Neural cell (in vitro differentiated cells): Measurements from ENCODE around the gene PLXNA2. TPM values are rescaled to one million over a fixed set of nuclear protein-coding genes. Genes with fewer than 3 reads are reported as not detected.
A peak's percentile ranks its signal among the peaks of the same experiment; 100 is the strongest.

Source experiments
- H2AFZ ChIP-seq: fragments of 200-600, 300-800 bp; sonication (generic), shearing (Covaris generic); 2 replicates; pipeline ENCODE4 v1.6.0; 2014; ENCODE audit warnings: low read depth, mild to moderate bottlenecking, antibody characterized with exemption, low read length, moderate library complexity
- H3F3A ChIP-seq: fragments of 200-600 bp; shearing (Covaris generic); 2 replicates; pipeline ENCODE4 v1.6.1; 2016; ENCODE audit warnings: mild to moderate bottlenecking, moderate library complexity, mixed read lengths, antibody characterized with exemption, low read length; ENCODE audit not compliant: insufficient read depth, poor library complexity, severe bottlenecking
- H3K27ac ChIP-seq: fragments of 200-600, 300-800 bp; sonication (generic), shearing (Covaris generic); 2 replicates; pipeline ENCODE4 v1.5.1; 2014; ENCODE audit warnings: mild to moderate bottlenecking, low read length, moderate library complexity
- H3K27me3 ChIP-seq: fragments of 300-800, 200-600 bp; sonication (generic), shearing (Covaris generic); 2 replicates; pipeline ENCODE4 v1.6.0; 2014; ENCODE audit warnings: mild to moderate bottlenecking, low read depth, low read length, moderate library complexity; ENCODE audit not compliant: insufficient read depth
- H3K36me3 ChIP-seq: fragments of 300-800, 200-600 bp; sonication (generic), shearing (Covaris generic); 2 replicates; pipeline ENCODE4 v1.5.1; 2014; ENCODE audit warnings: mild to moderate bottlenecking, antibody characterized with exemption, low read length, moderate library complexity; ENCODE audit not compliant: insufficient read depth
- H3K4me2 ChIP-seq: fragments of 300-800, 200-600 bp; sonication (generic), shearing (Covaris generic); 2 replicates; pipeline ENCODE4 v1.6.0; 2014; ENCODE audit warnings: mild to moderate bottlenecking, low read length
- H3K4me3 ChIP-seq: fragments of 300-800, 200-600 bp; sonication (generic), shearing (Covaris generic); 2 replicates; pipeline ENCODE4 v1.5.1; 2014; ENCODE audit warnings: mild to moderate bottlenecking, low read length, moderate library complexity
- H3K79me2 ChIP-seq: fragments of 200-600 bp; shearing (Covaris generic); replicated peaks from 2 replicates; pipeline ENCODE4 v1.6.0; 2014; ENCODE audit warnings: mild to moderate bottlenecking, low read length, moderate library complexity; ENCODE audit not compliant: insufficient read depth
- H3K9ac ChIP-seq: fragments of 300-800, 200-600 bp; sonication (generic), shearing (Covaris generic); 2 replicates; pipeline ENCODE4 v1.6.1; 2016; ENCODE audit warnings: mild to moderate bottlenecking, low read length, mixed read lengths
- H3K9me2 ChIP-seq: fragments of 200-600 bp; shearing (Covaris generic); 2 replicates; pipeline ENCODE4 v1.6.1; 2016; ENCODE audit warnings: mild to moderate bottlenecking, low read length, mixed read lengths; ENCODE audit not compliant: insufficient read depth
- H3K9me3 ChIP-seq: fragments of 200-600, 300-800 bp; sonication (generic), shearing (Covaris generic); 2 replicates; pipeline ENCODE4 v1.6.1; 2016; ENCODE audit warnings: mild to moderate bottlenecking, mixed run types, low read length, moderate library complexity, mixed read lengths
- H4K20me1 ChIP-seq: fragments of 200-600 bp; shearing (Covaris generic); 2 replicates; pipeline ENCODE4 v1.6.1; 2016; ENCODE audit warnings: mild to moderate bottlenecking, mixed run types; ENCODE audit not compliant: insufficient read depth
- CTCF ChIP-seq: fragments of 450-650 bp; IDR thresholded peaks from 2 replicates; pipeline ENCODE4 v1.5.1; 2014; ENCODE audit warnings: antibody characterized with exemption, mild to moderate bottlenecking, moderate library complexity; ENCODE audit not compliant: poor library complexity, severe bottlenecking
- EP300 ChIP-seq: fragments of 450-650 bp; conservative IDR thresholded peaks from 2 replicates; pipeline ENCODE4 v1.6.1; 2014; ENCODE audit warnings: antibody characterized with exemption, mild to moderate bottlenecking, moderate library complexity; ENCODE audit not compliant: poor library complexity, severe bottlenecking
- EZH2 ChIP-seq: fragments of 200-600, 300-800 bp; shearing (Covaris generic), sonication (generic); IDR thresholded peaks from 2 replicates; pipeline ENCODE4 v1.6.1; 2014; ENCODE audit warnings: antibody characterized with exemption, low read length, borderline replicate concordance, mild to moderate bottlenecking; ENCODE audit not compliant: insufficient read depth, poor library complexity, severe bottlenecking
- MXI1 ChIP-seq: fragments of 450-650 bp; conservative IDR thresholded peaks from 2 replicates; pipeline ENCODE4 v1.6.1; 2014; ENCODE audit warnings: antibody characterized with exemption, mild to moderate bottlenecking; ENCODE audit not compliant: poor library complexity, severe bottlenecking
- POLR2AphosphoS5 ChIP-seq: IDR thresholded peaks from 2 replicates; pipeline ENCODE4 v1.6.1; 2012
- RAD21 ChIP-seq: fragments of 450-650 bp; conservative IDR thresholded peaks from 2 replicates; pipeline ENCODE4 v1.6.1; 2014; ENCODE audit warnings: antibody characterized with exemption, mild to moderate bottlenecking, moderate library complexity
- REST ChIP-seq: IDR thresholded peaks from 2 replicates; pipeline ENCODE4 v1.6.1; 2012; ENCODE audit warnings: borderline replicate concordance
- SMC3 ChIP-seq: fragments of 450-650 bp; conservative IDR thresholded peaks from 2 replicates; pipeline ENCODE4 v1.6.1; 2014; ENCODE audit warnings: antibody characterized with exemption, mild to moderate bottlenecking, moderate library complexity; ENCODE audit not compliant: poor library complexity
- TAF1 ChIP-seq: IDR thresholded peaks from 2 replicates; pipeline ENCODE4 v1.6.1; 2012; ENCODE audit warnings: low read depth
- polyA plus RNA-seq: library from polyadenylated mRNA; depleted of rRNA; stranded (reverse); fragments of >200 nt; gene quantifications from 2 replicates; pipeline ENCODE4 v1.2.3, GENCODE V29; 2014

Gene PLXNA2
- polyA plus RNA-seq, 1 donor from 2014 or later = 30.6 TPM

GRCh38 chr1:208243527-208243966 lies 637 bp downstream of the PLXNA2 start:
- H2AFZ ChIP-seq = peak overlapping the region; percentile 6
- no peaks in the 10 kb centered on the region for H3K27me3 ChIP-seq
- peaks cover under 1% of the 10 kb centered on the region for H3K36me3 ChIP-seq
- no peaks in the 10 kb centered on the region for H3K9me2 ChIP-seq
- TF ChIP-seq RAD21 (peak; percentile 1), POLR2AphosphoS5 (no peak), MXI1 (peak; percentile 13)
- H3K79me2 ChIP-seq = peaks cover 52% of the 10 kb centered on the region
- H3K4me3 ChIP-seq = peak overlapping the region; percentile 95
- peak overlapping the region; percentile 92 for H3K27ac ChIP-seq
- no peaks in the 10 kb centered on the region for H3K9me3 ChIP-seq
- H4K20me1 ChIP-seq = peaks cover 8% of the 10 kb centered on the region
- H3K9ac ChIP-seq = peak overlapping the region; percentile 95
- H3K4me2 ChIP-seq = no peak overlapping the region
- no peaks in the 10 kb centered on the region for H3F3A ChIP-seq

- Histone ChIP-seq H3K9me3 (no peaks in the 10 kb centered on the region), H3K27ac (peak overlapping the region; percentile 92), H3K4me2 (peak overlapping the region; percentile 95), H3F3A (no peaks in the 10 kb centered on the region), H3K79me2 (peaks cover 57% of the 10 kb centered on the region), H3K9me2 (no peaks in the 10 kb centered on the region), H3K9ac (peak overlapping the region; percentile 95), H2AFZ (no peak overlapping the region), H4K20me1 (peaks cover 14% of the 10 kb centered on the region), H3K27me3 (no peaks in the 10 kb centered on the region), H3K4me3 (peak overlapping the region; percentile 95), H3K36me3 (peaks cover 5% of the 10 kb centered on the region)
- TF ChIP-seq EZH2 (no peak), SMC3 (peak; percentile 54), REST (no peak), POLR2AphosphoS5 (peak; percentile 21), CTCF (peak; percentile 43), MXI1 (peak; percentile 58), EP300 (no peak), TAF1 (no peak), RAD21 (peak; percentile 58)
Measured at GRCh38 chr1:208242941-208243526, 1.1 kb downstream of the PLXNA2 start.
